ENCODE data around the gene OXT.

DNA sequence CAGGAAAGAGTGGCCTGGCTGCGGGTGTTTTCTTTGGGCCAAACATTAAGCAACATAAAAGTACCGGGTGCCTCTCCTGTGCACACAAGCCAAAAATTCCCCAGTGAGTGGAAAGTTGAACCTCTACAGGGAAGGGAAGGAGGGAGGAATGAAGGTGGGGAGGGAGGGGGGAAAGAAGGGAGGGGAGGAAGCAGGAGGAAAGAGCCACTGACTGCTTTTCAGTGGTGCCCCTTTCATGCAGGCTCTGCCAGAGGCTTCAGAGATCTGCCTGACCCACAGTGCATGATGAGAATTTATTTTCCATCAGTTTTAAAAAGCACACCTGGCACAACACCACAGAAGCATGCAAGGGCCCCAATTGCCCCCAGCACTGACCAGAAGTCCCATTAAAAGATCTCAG is 40.6 kb downstream of the OXT start:
- TF ChIP-seq FOXM1 (IDR thresholded peaks at IDR 0.05; ENCODE audit: borderline replicate concordance) (no peak), BHLHE40 (IDR thresholded peaks at IDR 0.05; ENCODE audit: borderline replicate concordance) (no peak), FOXA1 (IDR thresholded peaks at IDR 0.05) (no peak), ELF4 (IDR thresholded peaks at IDR 0.05) (no peak), ZNF384 (IDR thresholded peaks at IDR 0.05) (no peak)

Measured in HEK293T (cell line).